Breast epithelium (tissue), 4 donors: ENCODE results near the gene BPIFB3. TPM values are rescaled to one million over a fixed set of nuclear protein-coding genes. Genes with fewer than 3 reads are reported as not detected.

Experiments used
- DNase-seq, 2 donors: peaks; one replicate each; pipeline ENCODE4 v3.0.0-alpha.2; 2019; ENCODE audit warnings: low spot score in 2 of 2
- H3K27ac ChIP-seq, 2 donors: fragments of 200-600 bp; sonication (generic) in 1 of 2; one replicate each; pipeline ENCODE4 v1.5.1; 2016 to 2019; ENCODE audit warnings: mild to moderate bottlenecking in 1 of 2
- H3K27me3 ChIP-seq, 2 donors: fragments of 200-600 bp; sonication (generic) in 1 of 2; one replicate each; pipeline versions ENCODE4 v1.5.1 to v1.6.0; 2017 to 2019; ENCODE audit warnings: control low read depth in 1 of 2, mild to moderate bottlenecking in 1 of 2
- H3K36me3 ChIP-seq: fragments of 200-600 bp; one replicate; pipeline ENCODE4 v1.5.1; 2019
- H3K4me1 ChIP-seq, 2 donors: fragments of 200-600 bp; sonication (generic); one replicate each; pipeline ENCODE4 v1.5.1; 2016 to 2019; ENCODE audit warnings: control low read depth in 1 of 2
- H3K4me3 ChIP-seq, 3 donors: fragments of 200-600 bp; sonication (generic); 1 replicate in 2 of 3; 2 replicates in 1 of 3; pipeline ENCODE4 v1.5.1; 2016 to 2019; ENCODE audit warnings: mild to moderate bottlenecking in 3 of 3, moderate library complexity in 2 of 3
- H3K9me3 ChIP-seq, 2 donors: fragments of 200-600 bp; sonication (generic) in 1 of 2; one replicate each; pipeline ENCODE4 v1.5.1; 2016 to 2019; ENCODE audit warnings: control low read depth in 1 of 2
- POLR2A ChIP-seq: fragments of 450-650 bp; IDR thresholded peaks from one replicate; pipeline ENCODE4 v1.6.1; 2016; ENCODE audit warnings: antibody characterized with exemption, mild to moderate bottlenecking, moderate library complexity
- POLR2AphosphoS5 ChIP-seq, 3 donors: sonication (generic); formaldehyde crosslinking; IDR thresholded peaks; one replicate each; pipeline ENCODE4 v1.6.1; 2017; ENCODE audit warnings: antibody characterized with exemption in 3 of 3
- intact Hi-C: fragments of 100-400 bp; cut with DNase I; formaldehyde crosslinking; loops from one replicate; pipeline ENCODE4 v1.15.1; 2023; ENCODE audit warnings: low total_unique reads
- total RNA-seq, 3 donors: library from RNA; depleted of rRNA; stranded (reverse); fragments of >200 nt; gene quantifications; one replicate each; pipeline ENCODE4 v1.1.0, GENCODE V29; 2016
- TF ChIP-seq, protein P1 (sequence below), 3 donors: fragments of 450-650 bp; IDR thresholded peaks; one replicate each; pipeline ENCODE4 v1.5.1; 2016 to 2017; ENCODE audit warnings: antibody characterized with exemption in 3 of 3, mild to moderate bottlenecking in 3 of 3, moderate library complexity in 3 of 3

BPIFB3 gene
- total RNA-seq, 3 donors from 2014 or later: not detected

DNA sequence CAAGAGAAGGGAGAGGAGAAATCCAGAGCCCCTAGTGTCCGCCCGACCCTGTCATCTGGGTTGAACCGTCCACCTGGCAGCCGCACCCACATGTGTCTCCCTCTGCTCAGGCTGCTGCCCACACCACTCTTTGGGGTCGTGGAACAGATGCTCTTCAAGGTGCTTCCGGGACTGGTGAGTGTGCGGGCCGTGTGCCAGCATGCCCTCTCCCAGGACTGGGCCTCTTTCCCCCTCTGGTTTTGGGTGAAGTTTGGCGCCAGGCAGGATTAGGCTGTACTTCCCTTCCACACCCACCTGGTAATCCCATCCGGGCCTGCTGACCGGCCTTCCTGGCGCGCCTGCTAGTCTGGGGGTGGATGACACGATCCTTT lies 7.9 kb downstream of the BPIFB3 start:
- no peak overlapping the region for H3K4me3 ChIP-seq
- no peak for DNase-seq
- H3K27me3 ChIP-seq: no peaks in the 10 kb centered on the region
- no peak for TF ChIP-seq POLR2A
- TF ChIP-seq, protein P1, sequence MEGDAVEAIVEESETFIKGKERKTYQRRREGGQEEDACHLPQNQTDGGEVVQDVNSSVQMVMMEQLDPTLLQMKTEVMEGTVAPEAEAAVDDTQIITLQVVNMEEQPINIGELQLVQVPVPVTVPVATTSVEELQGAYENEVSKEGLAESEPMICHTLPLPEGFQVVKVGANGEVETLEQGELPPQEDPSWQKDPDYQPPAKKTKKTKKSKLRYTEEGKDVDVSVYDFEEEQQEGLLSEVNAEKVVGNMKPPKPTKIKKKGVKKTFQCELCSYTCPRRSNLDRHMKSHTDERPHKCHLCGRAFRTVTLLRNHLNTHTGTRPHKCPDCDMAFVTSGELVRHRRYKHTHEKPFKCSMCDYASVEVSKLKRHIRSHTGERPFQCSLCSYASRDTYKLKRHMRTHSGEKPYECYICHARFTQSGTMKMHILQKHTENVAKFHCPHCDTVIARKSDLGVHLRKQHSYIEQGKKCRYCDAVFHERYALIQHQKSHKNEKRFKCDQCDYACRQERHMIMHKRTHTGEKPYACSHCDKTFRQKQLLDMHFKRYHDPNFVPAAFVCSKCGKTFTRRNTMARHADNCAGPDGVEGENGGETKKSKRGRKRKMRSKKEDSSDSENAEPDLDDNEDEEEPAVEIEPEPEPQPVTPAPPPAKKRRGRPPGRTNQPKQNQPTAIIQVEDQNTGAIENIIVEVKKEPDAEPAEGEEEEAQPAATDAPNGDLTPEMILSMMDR (IDR thresholded peaks at IDR 0.05): no peak
- no peak for TF ChIP-seq POLR2AphosphoS5 (IDR thresholded peaks at IDR 0.05)
- no peaks in the 10 kb centered on the region for H3K36me3 ChIP-seq
- no peaks in the 10 kb centered on the region for H3K4me1 ChIP-seq
- H3K27ac ChIP-seq: no peak overlapping the region
- intact Hi-C loops: no loop called here
- no peaks in the 10 kb centered on the region for H3K9me3 ChIP-seq

DNA sequence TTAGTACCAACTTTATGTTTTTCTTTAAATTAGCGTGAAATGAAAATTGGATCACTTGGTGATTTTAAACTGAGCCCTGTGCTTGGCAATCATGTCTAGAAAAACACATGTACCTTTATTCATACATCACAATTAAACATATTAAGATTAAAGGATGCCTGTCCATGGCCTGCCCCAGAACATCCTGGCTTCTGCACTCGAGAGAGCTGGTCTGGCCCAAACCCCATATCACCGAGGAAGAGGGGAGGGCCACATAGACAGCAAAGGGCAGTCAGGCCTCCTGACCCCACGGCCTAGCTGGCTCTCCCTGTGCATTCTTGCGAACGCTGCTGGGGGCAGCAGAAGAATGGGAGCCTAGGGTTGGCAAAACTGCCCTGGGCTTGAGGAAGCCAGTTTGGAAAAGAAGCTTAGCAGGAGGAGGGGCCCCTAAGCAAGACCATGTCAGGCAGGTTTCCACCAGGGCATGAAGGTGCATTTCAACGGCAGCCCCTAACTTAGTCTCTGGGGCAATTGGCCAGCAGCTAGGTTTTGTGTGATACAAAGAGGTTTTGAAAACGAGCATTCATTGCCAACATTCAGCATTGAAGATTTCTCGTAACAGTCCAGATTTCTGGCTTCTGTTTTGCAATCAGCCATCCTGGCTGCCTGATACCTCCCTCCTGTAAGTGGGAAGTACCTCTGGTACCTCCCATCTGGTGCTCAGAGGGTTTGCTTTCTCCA lies 8.6 kb downstream of the BPIFB3 start:
- Histone ChIP-seq H3K36me3 (no peaks in the 10 kb centered on the region), H3K27ac (no peak overlapping the region), H3K4me1 (no peaks in the 10 kb centered on the region), H3K27me3 (no peaks in the 10 kb centered on the region), H3K9me3 (no peaks in the 10 kb centered on the region), H3K4me3 (no peak overlapping the region)
- DNase-seq: no peak
- TF ChIP-seq, protein P1 (IDR thresholded peaks at IDR 0.05): no peak
- TF ChIP-seq POLR2A (no peak), POLR2AphosphoS5 (IDR thresholded peaks at IDR 0.05) (no peak)
- intact Hi-C loops: no loop called here

DNA sequence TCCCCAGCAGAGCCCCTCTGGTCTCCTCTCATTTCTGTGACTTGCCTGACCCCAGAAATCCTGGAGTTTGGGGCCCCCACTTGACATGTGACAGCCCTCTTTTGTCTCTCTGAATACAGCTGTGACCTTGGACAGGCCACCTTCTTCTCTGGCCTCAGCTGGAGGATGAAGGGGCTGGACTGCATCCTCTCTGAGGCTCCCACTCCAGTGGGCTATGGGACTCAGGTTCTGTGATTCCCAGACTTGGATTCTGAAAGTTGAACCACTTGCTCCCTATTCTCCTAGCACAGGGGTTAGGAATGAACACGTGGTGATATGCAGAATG lies 9.1 kb downstream of the BPIFB3 start:
- Histone ChIP-seq H3K36me3 (no peaks in the 10 kb centered on the region), H3K4me1 (no peaks in the 10 kb centered on the region), H3K4me3 (no peak overlapping the region), H3K9me3 (no peaks in the 10 kb centered on the region), H3K27me3 (no peaks in the 10 kb centered on the region), H3K27ac (no peak overlapping the region)
- DNase-seq: no peak
- TF ChIP-seq POLR2A: no peak
- intact Hi-C loops: no loop called here

DNA sequence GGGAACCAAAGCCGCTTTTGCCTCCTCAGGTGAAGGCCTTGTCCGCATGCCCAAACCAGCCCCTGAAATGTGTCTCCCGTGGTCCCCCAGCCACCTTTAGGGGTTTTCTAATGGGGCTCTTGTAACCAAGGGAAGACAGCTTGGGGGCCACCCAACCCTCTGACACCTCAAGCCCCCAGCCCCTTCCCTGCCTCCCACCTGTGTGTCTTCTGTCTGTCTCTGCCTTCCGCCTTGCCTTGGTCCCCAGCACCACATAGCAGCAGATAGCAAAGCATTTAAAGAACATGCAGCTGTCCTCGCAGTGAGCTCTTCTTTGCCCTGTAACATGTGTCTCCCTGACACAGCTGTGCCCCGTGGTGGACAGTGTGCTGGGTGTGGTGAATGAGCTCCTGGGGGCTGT lies 9.6 kb downstream of the BPIFB3 start:
- intact Hi-C loops: no loop called here

DNA sequence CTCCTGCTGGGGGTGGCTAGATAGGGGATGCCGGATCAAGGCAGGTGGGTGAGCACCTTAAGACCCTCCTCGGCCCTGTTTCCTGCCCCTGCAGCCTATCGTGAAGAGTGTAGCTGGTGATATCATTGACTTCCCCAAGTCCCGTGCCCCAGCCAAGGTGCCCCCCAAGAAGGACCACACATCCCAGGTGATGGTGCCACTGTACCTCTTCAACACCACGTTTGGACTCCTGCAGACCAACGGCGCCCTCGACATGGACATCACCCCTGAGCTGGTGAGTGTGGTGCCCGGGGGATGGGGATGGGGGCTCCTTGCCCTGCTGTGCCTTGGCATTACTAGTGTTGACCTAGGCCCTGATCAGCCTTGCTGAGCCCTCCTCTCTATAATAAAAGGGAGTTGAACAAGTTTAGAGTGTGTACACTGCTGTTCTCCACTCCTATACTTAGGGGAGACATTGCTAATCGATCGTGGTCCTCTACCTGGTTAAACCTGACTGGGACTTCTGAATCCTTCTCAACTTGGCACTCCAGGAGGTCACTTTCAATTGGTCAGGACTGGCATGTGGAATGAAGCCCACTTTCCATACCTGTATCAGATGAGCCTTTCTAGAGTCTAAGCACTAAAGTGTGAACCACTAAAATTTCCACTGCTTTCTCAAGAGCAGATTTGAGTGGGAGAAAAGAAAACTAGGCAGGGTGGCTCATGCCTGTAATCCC lies 11.0 kb downstream of the BPIFB3 start:
- no peaks in the 10 kb centered on the region for H3K36me3 ChIP-seq
- no peaks in the 10 kb centered on the region for H3K27me3 ChIP-seq
- H3K27ac ChIP-seq: no peak overlapping the region
- H3K4me3 ChIP-seq: no peak overlapping the region
- intact Hi-C loops: no loop called here
- H3K9me3 ChIP-seq: no peaks in the 10 kb centered on the region
- DNase-seq: no peak
- H3K4me1 ChIP-seq: no peaks in the 10 kb centered on the region
- TF ChIP-seq POLR2A (no peak), POLR2AphosphoS5 (IDR thresholded peaks at IDR 0.05) (no peak)
- TF ChIP-seq, protein P1 (IDR thresholded peaks at IDR 0.05): no peak

More for the DNA sequence above, 9.6 kb downstream of the BPIFB3 start:
- Histone ChIP-seq H3K4me1 (no peaks in the 10 kb centered on the region), H3K27ac (no peak overlapping the region), H3K27me3 (no peaks in the 10 kb centered on the region), H3K36me3 (no peaks in the 10 kb centered on the region), H3K4me3 (no peak overlapping the region), H3K9me3 (no peaks in the 10 kb centered on the region)
- no peak for DNase-seq
- TF ChIP-seq POLR2AphosphoS5 (IDR thresholded peaks at IDR 0.05) (no peak), POLR2A (no peak)
- TF ChIP-seq, protein P1 (IDR thresholded peaks at IDR 0.05): no peak
